Lung microvascular endothelial cell (primary cell): ENCODE measurements around the gene CCDC3. TPM values are rescaled to one million over a fixed set of nuclear protein-coding genes. Genes with fewer than 3 reads are reported as not detected.
"Not testable (repeated sequence)": the region's sequence is repeated elsewhere in the genome, so short reads cannot be mapped to it uniquely, and the experiment has no call there.

Experiments
- DNase-seq, 2 donors: peaks; one replicate each; pipeline versions ENCODE4 v3.0.0 to v3.0.0-alpha.2; 2010; ENCODE audit warnings: low read depth in 2 of 2
- total RNA-seq: library from RNA; depleted of rRNA; stranded (reverse); fragments of >200 nt; gene quantifications from 2 replicates; pipeline ENCODE4 v1.2.1, GENCODE V29; 2014

Gene CCDC3
- total RNA-seq, result under 0.01 and 0.60 TPM in 2 replicates

DNA sequence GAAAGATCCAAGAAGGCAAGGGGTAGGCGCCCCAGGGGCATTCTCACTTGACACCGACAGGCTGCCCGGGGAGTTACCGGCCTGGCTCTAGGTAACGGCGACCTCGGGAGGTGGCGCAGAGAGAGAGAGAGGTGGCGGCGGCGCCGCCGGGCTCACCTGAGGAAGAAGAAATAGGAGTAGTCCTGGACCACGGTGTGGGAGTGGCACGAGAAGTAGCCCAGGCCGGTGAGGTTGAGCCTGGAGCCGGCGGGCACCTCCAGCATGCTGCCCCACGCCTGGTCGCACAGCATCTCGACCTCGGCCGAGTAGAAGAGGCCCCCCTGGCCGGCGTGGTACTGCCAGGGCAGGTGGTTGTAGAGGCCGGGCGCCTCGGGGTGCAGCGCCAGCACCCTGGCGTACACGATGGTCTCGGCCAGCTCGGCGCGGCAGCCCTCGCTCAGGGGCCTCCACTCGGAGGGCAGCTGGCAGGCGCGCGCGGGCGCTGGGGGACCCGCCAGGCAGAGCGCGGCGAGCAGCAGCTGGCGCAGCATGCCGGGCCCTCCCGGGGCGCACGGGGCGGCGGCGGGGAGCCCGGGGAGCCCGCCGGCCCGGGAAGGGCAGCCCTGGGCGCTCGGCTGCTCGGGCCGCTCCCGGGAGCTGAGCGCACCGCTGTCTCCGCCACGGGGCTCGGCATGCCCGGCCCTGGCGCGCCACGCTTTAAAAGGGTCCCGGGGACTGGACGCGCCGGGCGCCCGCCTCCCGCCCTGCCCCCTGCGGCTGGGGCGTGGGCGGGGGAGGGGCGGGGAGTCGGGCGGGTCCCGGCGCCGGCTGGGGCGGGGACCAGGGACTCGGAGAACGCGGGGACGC is at the start of gene CCDC3:
TSS of gene CCDC3 (minus strand) at position 673 of the 846 bp plus-strand sequence. CDS start at position 530, 143 bp downstream.
- DNase-seq, result no peak

DNA sequence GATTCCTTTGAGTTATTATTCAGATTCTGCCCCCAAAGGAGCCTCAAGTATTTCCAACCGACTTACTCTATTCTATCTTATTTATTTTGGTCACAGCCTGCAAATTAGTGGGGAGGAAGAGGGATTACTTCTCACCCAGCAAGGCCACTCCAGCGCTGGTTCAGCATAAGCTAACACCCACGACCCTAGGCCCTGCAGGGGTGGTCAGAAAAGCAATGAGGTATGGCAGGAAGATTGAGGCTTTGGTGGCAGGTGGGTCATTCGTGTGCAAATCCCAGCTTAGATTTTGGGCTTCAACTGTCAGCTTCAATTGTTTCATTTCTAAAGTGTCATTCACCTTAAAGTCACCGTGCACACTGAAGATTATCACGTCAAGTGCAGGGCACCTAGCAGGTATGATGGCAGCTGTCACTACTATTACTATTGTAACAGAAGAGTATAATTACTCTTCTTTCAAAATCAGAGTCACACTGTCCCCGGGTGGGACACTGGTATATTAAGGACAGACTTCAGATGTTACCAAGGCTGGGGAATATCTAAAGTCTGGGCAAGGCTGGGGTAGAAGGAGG is 49.7 kb upstream of the CCDC3 start:
- DNase-seq, result no peak

DNA sequence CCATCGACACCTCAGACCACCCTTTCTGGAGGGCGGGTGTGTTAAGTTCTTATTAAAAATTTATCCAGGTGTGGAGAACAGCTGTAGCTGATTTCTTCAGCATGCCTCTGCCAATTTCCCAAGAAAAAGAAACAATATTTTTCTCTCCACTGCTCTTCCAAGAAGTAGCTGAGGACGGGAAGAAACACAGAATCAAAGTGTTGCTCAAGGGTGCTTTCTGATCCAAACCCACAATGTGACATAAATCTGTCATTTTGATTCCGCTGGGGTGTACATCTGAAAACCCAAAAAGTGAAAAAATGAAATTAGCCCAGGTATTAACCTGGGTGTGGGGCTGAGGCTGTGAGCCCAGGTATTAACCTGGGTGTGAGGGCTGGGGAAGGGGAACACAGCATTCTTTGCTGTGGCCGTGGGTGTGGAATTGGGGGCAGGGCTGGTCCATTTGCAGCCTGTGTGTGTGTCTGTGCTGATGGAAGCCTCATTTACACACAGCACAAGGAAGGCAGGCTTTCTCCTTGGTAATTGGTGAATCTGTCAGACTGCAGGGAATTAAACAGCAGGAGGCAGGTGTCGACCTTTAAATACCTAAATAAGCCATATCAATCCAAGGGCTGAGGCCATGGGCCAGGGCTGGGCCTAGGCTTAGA is 48.4 kb upstream of the CCDC3 start:
- DNase-seq, result no peak

DNA sequence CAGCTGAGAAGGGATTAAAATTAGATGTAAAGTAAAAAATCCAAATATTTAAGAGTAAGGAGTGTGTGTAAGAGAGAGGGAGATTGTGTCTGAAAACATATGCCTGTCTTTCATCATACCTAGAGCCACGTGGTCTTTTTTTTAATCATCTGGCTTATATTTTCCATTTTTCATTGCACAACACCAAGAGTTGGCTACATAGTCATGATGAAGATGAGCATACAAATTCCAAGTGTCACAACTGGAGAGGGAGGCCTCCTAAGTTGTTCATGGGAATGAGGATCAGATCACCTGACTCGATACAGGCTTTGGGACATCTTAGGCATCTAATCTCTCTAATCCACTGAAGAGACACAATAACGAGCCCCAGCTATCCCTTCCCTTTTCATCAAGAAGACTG is 47.2 kb upstream of the CCDC3 start:
- no peak for DNase-seq

DNA sequence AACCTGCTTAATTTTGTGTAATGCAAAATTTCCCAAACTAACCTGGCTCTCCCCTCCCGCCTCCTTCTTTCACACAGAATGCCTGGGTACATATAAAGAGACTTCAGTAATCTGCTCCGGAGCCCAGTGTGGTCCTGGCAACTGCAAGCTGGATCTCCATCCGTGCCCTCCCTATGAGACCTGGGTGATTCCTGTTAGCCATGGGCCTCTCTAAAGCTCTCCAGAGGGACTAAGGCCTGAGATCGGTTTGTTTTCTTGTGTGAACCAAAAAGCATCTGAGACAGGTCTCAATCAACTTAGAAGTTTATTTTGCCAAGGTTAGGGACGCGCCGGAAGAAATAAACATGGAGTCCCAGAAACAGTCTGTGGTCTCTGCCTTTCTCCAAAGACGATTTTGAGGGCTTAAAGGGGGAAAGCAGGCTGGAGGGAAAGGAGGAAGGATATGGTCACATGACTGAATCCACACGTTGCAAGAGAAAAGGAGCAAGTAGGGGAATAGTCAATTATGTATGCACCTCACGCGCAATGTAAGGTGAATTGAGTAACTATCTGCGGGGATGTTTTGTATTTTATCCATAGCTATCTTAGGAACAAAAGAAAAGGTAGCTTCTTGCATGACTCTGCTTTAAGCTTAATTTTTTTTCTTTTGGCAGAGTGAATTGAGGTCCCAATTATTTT is 46.2 kb upstream of the CCDC3 start:
- no peak for DNase-seq

DNA sequence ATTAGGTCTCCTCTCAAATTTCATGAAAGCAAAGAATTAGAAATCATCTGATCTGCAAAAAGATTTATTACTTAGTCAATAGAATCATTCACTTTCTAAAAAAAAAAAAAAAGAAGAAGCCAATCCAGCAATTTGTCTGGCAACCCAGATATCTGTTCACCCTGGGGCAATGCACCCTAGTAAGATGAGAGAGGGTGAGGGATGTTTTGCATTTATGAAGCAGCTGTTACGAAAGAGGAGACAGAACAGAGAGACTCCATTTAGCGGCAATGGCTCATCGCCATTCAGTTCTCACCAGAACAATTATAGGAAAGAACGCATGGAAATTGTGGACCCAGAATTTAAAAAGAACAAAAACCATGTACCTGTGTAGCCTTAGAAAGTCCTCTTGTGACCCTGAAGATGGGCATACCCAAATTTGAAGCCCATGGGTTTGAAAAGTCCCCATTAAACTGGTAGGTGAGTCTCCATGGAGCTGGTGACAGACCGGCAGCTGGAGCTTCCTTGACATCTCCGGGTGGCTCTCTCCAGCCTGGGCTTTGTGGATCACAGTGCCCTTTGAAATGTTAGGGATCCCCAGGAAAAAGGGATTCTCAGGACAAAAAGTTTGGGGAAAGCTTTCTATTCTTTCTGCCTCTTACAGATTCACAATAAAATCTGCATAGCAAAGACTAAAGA is 45.5 kb upstream of the CCDC3 start:
- no peak for DNase-seq

DNA sequence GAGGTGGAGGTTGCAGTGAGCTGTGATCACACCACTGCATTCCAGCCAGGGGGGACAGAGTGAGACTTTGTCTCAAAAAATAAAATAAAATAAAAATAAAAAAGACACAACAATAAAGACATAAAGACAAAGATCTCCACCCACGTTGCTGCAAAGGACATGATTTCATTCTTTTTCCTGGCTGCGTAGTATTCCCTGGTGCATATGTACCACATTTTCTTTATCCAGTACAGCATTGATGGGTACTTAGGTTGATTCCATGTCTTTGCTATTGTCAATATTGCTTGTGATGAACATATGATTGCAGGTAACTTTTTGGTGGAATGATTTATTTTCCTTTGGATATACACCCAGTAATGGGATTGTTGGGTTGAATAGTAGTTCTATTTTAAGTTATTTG is 42.0 kb upstream of the CCDC3 start:
- DNase-seq, result no peak

DNA sequence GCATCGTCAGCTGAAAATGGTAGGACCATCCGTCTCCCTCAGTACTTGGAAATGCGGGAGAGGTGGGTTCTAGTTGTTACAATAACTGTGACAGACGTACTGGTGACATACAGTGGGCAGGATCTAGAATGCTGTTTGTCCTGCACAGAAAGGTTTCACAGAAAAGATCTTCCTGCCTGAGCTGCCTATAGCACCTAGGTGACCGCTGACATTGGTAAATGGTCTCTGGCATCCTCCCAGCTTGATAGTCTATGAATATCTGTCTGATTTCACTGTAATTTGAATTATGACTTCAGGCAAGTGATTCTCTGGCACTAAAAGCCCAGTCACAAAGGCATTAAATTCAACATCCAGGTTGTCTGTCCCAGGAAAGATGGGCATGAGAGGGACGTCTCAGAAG is 38.2 kb upstream of the CCDC3 start:
- DNase-seq, result no peak

DNA sequence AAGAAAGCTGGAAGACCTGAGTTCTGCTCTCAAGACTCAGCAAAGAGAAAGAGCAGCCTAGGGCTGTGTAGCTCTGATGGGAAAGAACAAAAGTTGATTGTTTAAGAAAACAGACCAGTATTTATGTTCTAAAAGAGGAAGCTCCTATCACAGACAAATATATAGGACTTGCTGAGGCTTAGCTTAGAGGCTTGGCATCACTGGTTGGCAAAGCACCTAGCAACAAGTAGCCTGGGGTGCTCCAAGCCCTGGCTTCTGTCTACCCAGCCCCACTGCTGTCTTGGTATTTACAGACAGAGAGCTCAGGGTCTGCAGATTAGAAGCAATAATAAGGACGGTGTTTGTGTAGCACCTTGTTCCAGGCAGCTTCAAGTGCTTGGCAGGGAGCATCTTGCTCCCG is 36.9 kb upstream of the CCDC3 start:
- no peak for DNase-seq

DNA sequence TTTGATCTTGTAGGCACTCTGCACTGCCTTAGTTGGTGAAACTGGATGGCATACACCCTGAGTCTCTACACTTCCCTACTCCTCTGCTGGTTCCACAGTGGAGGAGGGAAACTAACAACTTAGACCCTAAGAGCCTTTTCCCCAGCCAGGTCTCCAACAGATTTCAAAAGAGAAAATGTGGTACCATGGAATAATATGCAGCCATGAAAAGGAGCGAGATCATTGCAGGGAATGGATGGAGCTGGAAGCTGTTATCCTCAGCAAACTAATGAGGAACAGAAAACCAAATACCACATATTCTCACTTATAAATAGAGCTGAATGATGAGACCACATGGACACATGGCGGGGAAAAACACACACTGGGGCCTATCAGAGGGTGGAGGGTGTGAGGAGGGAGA is 36.3 kb upstream of the CCDC3 start:
- no peak for DNase-seq

DNA sequence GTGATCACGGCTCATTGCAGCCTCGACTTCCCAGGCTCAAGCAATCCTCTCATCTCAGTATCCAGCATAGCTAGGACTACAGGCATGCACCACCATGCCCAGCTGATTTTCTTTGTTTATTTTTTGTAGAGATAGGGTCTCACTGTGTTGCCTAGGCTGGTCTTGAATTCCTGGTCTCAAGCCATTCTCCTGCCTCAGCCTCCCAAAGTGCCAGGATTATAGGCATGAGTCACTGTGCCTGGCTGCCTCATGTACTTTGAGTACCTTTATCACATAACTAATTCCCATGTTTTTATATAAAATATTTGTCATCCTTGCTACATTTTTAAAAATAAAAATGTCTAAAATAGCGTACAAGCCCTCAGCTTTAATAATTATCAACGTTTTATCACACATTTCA is 35.3 kb upstream of the CCDC3 start:
- no peak for DNase-seq

DNA sequence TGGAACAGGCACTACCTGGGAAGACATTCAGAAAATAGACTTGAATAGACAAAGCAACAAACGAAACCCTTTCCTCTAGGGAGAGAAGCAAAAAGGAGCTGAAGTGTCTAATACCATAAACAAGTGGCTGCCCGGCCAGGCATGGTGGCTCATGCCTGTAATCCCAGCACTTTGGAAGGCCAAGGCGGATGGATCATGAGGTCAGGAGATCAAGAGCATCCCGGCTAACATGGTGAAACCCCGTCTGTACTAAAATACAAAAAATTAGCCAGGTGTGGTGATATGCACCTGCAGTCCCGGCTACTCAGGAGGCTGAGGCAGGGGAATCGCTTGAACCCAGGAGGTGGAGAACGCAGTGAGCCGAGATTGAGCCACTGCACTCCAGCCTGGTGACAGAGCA is 34.2 kb upstream of the CCDC3 start:
- not testable (repeated sequence) for DNase-seq

DNA sequence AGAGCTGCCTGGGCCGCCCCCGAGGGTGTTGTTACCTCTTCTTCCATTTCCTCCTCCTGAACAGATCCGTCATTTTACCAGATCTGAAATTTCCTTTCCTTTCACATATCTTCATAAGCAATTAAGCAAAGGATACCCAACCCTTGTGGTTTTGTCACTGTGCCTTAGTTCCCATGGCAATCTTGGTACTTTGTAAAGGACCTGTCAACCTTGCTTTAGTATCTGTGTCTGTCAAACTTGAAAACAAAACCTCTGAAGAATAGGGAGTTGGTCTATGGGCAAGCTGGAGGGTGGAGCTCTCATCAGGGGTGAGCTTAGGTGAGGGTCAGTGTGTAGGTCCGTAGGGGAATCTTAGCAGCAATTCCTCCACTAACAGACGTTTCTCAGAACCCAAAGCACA is 25.4 kb upstream of the CCDC3 start:
- no peak for DNase-seq

DNA sequence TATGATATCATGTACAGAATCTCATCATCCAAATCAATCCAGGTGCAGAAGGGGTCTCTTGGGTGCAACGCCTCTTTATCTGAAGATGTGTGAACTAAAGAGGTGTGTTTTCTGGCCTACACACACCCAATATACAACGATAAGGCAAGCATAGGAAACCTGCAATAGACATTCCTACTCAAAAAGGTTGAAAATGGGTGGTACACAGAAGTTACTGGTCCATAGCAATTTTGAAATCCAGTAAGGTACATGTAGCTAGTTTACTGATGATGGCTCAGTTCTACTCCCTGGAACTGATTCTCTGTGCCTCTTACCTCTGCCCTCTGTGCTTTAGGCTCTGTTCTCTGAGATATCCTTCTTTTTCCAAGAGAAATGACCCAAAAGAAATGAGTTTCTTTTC is 22.2 kb upstream of the CCDC3 start:
- DNase-seq, result no peak

DNA sequence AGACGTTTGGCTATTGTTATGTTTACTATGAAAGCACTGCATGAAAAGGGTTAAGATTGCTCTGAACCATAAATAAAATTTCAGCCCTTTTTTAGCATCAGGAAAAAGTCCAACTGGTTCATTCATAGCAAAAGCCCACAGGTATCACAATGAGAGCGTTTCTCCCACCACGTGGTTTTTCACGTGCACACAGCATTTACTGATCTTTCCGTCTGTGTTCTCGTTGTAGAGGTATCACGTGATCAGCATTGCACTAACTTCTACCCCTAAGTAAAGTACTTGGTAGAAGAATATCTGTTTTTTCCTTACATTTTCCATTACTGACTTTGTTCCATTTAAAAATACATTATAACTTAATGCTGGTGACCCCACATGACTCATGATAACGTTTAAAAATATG is 17.8 kb upstream of the CCDC3 start:
- no peak for DNase-seq

DNA sequence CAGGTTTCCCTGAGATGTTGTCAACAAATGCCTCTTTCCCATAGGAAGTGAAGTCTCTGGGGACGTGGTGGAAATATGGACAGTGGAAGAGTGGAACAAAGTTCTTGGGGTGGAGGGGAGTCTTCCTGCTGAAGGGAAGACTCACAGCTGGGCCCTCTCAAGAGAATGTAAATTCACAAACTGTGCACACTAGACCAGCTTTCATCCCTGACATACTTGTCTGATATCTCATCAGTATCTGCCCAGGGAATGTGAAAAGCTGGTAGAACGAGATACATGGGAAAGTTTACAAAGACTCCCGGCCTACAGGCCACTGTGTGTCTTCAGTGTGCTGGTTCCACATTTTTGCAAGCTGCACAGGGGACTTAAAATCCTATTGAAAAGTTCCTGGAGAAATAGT is 16.7 kb upstream of the CCDC3 start:
- no peak for DNase-seq

DNA sequence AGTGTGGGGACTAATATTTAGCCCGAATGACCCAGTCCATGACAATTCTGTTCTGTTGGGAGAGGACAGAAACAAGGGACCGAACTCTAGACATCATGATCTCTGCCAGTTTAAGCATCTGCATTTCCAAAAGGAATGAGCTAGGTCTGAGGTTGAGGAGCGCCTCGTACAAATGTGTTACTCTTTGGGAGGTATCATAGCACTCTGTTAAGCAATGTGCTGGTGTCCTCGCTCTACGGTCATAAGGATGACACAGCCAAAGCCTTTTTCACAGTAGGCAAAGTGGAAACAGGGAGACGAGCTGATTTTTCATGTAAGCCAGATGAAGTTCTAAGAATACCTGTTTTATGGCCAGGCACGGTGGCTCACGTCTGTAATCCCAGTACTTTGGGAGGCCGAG is 15.4 kb upstream of the CCDC3 start:
- DNase-seq, result no peak

DNA sequence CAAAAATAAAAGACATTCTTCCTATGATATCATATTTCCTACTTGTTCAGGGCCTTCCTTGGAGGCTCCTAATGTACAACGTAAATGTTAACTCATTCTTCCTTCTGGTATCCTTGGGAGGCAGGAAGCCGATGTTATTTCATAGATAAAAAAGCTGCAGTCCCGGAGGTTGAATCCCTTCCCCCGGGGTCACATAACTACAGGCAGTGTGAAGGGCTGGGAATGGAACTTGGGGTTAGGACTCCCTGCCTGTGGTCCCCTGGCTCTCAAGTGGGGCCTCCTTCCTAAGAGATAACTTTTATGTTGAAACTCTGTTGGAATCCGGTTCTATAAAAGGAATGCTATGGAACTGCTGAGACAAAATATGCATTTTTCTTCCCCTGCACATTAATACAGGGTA is 14.9 kb upstream of the CCDC3 start:
- peak in 1 of 2 donors; percentile 15 for DNase-seq

DNA sequence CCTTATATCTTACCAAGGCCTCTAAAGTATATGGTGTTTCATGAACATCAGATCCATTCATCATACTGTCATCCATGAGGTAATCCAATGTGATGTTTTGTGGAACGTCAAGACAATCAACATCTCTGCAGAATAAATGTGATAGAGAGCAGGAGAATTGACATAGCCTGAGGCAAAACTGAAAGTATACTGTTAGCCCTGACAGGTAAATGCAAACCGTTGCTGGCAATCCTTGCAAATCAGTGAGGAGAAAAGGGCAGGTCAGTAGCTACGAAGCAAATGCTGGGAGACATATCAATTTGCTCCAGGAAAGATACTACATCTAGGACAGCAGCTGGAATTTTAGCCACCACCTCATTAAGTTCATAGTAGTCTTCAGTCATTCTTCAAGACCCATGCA is 4.5 kb upstream of the CCDC3 start:
- no peak for DNase-seq

DNA sequence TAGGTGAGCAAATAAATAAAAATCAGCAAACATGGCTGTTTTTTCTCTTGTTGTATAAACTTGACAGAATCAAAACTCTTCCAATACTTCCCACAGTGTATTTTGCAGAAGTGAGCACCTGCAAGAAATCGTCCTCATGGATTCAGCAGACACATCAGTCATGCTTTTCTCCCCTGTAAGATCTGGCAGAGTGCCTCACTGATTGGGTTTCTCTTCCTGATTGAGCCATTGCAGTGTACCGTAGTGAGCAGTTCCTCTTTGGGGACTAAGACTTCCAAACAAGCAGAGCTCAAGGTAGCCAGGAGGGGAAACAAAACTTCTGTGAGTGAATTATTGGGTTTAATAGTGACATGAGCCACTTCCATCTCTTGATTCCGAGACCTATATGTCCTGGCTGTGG is 2.2 kb upstream of the CCDC3 start:
- DNase-seq, result no peak

DNA sequence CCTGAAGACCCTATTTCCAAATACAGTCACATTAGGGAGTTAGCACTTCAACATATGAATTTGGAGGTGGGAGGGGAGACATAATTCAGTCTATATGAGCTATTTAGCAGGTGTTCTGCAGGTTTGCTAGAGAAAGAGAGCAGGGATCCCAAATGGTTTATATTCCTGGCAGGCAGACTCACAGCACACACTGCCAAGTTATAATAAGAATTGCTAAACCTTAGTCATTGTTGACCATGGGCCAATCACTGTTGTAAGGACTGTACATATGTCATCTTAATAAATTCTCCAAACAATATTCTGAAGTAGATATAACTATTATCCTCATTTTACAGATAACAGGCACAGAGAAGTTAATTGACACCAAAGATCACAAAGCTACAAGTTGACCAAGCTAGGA is 1.5 kb upstream of the CCDC3 start:
- no peak for DNase-seq

DNA sequence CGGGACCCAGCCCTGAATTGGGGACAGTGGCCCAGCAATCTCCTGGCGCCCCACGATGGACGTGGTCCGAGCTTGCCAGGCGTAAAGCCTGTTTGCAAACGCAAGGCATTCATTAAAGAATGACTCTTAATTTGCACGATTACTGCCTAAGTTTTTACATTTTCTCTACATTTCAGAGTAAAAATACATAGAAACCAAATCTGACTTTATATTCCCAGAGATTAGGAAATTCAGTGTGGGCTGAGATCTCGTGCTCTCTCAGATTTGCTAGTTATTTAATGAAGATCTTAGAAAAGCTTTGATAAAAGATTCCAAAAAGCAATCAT is 337 bp upstream of the CCDC3 start:
- DNase-seq, result no peak
